Activated CD4-positive, alpha-beta T cell treated with anti-CD3 and anti-CD28 coated beads, Interleukin-2, Interleukin-6, amounts not matched to agents 100 ng/mL and 50 ng/mL, durations not matched to agents 16 hours and 8 hours (primary cell): ENCODE results near the gene SLC34A3.
"Not testable (repeated sequence)": the region's sequence is repeated elsewhere in the genome, so short reads cannot be mapped to it uniquely, and the experiment has no call there.

Experiments used
- DNase-seq: peaks from one replicate; pipeline ENCODE4 v3.0.0-alpha.2; 2020

The SLC34A3 gene

GRCh38 chr9:137243626-137244485 lies 13.2 kb downstream of the SLC34A3 start:
- peak; percentile 42 for DNase-seq

DNA sequence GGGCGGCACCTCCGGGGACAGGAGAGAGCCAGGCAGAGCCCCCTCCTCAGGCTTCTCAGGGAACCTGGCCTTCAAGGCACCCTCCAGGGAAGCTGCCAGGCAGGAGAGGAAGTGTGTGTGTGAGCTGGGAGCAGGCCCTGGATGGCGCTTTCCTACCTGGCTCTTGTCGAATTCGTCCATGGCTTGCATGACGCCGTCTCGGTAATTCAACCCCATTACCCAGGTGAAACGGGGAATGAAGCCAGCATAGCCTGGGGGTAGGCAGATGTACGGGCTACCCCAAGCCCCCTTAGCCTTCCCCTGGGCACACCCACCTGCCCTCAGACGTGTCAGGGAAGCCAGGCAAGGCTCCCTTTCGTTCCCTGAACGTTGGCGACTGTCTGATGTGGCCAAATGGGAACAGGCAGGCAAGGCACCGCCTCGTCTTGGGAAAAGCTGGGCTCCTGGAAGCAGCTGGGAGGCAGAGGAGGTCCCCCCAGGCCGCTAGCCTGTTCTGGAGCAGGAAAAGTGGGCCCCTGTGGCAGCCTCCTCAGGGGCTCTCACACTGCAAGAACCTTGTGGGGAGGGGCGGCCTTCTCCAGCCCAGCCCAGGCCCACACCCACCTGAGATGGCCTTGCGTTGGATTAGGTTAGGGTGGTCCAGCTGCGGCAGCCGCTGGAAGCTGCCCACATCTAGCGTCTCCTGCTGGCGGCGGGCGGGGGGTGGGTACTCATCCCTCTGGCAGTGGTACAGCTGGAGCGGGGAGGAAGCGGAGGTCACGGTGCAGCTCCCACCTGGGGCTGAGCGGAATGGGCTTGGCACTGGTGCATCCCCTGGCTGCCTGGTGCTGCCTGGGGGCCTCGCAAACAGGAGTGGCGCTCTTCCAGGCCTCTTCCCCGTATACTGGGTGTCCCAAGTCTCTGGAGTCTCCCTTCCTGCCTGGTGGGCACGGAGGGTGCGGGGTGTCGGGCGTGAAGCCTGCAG lies 14.1 kb downstream of the SLC34A3 start:
- no peak for DNase-seq

GRCh38 chr9:137245450-137246421 lies 15.0 kb downstream of the SLC34A3 start:
- no peak for DNase-seq

- DNase-seq, result no peak
Measured at GRCh38 chr9:137247135-137247915, 16.6 kb downstream of the SLC34A3 start.

DNA sequence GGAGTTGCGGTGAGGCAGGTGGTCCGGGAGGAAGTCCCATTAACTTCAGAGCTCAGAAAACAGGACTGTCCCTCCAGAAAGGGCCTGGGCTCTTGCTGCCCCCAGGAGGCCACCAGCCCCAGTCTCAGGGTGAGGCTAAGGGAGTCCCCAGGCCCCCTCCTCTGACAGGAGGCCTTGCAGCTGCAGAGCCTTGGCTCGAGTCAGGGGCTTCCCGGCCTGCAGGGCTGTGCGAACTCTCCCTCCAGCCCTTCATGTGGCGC lies 17.1 kb downstream of the SLC34A3 start:
- DNase-seq, result no peak

DNA sequence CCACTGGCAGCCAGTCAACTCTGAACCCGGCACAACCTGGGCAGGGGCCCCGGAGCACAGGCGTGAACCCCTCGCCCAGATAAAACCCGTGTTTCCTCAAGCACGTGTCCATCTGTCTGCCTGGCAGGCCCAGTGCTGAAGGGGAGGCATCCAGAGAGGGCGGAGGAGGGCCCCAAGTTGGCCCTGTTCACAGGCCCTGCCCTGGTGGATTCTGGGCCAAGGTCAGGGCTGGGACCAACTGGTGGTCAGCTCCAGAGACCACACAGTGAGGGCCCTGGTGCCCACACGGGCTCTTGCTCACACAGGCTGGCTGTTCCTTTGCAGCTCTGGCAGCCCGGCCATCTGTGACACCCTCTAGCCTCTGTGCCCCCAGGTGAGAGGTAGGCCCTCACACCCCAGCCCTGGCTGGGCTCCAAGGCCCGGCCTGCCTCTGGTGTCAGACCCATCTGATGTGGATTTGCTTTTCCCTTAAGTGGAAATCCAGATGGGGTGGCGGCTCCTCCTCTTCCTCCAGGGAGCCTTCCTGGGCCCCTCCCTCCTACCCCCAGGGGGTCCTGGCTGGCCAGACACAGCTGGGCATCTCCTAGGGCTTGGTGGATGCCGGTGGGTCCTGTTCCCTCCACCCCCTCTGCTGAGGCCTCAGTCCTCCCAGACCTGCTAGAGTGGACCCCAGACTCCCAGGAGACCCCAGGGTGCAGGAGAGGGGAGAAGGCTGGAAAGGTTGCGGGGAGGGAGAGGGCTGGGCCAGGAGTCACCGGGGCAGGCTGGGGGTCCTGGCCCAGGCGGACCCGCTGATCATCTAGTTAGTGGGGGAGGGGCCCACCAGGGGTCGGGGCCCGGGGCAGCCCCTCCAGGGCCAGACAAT lies 19.9 kb downstream of the SLC34A3 start:
- DNase-seq, result no peak

DNA sequence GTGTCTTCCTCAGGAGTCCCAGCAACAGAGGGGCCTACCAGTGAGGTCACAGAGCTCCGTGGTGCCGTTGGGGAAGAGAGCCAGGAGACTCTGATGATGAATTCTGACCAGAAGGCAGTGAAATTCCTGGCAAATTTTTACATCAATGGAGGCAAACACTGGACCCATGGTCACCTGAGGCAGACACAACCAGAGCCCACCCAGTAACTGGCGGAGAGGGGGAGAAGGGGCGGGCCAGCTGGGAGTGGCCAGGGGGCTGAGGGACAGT lies 20.4 kb downstream of the SLC34A3 start, which contains the start of gene STPG3:
STPG3 (plus strand) TSS at position 93 of the 268 bp plus-strand sequence; CDS start at position 94, 1 bp downstream.
- no peak for DNase-seq

DNA sequence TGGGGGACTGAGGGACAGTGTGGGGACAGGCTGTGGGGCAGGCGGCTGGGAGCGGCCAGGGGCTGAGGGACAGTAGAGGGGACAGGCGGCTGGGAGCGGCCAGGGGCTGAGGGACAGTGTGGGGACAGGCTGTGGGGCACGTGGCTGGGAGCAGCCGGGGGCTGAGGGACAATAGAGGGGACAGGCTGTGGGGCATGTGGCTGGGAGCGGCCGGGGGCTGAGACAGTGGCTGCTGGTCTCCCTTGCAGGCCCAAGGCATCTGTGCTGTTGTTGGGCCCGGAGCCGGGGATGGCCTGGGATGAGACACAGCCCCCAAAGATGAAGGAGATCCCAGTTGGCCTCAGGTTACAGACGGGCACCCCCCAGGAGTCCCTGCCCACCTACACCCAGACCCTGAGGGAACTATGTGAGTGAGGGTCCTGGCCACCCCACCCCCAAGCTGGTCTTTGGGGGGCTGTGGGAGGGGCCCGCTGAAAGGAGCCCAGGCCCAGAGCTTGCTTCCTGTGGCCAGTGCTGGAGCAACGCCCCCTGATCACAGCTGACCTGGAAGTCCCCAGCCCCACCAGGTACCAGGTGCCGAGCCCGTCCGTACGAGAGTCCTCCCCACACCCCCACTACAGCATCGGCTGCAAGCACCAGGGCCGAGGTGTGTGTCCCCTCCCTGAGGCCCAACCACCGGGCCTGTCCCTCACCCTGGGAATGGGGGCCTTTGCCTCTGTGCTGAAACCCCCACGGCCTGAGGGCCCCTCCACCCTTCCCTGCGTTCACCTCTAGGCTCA lies 21.0 kb downstream of the SLC34A3 start:
- no peak for DNase-seq

DNA sequence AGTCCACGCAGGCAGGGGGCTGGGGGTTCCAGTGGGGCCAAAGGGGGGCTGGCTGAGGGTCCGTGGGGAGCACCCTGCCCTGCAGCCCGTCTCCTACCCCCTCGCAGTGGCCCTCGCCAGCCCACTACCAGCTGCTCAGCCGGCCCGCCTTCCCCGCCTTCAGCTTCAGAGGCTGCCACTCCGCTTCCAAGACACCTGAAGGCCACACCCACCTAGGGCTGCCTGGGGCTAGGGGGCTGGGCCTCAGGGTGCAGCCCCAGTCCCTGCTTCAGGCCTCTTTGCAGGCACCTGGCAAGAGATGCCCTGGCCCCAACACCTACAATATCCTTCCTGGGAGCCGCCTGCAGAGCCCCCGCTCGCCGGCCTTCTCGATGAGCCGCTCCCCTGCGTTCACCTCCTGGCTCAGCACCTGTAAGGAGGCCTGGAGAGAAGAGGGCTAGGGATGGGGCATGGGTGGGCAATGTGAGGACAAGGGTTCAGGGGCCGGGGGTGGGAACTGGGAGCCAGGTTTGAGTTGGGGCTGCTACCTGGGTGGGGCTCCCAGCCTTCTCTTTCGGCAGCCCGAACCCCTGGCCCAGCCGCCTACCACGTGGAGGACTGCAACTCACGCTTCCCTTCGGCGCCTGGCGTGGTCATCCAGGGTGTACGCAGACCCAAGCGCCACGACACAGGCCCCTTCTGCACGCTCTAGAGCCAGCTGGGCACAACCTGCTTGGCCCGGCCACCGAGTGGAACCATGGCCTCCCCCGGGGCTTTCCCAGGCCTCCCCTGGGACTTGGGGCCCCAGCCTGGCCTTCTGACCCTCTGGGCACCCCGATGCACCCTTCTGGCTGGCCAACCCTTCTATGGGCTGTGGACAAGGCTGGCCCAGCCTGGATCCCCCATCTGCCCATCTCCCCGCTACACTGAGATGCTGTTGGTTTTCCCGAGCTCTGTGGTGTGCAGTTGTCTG lies 22.1 kb downstream of the SLC34A3 start:
- DNase-seq, result no peak

GRCh38 chr9:137253717-137254623 lies 23.3 kb downstream of the SLC34A3 start:
- DNase-seq, result no peak

- DNase-seq, result peak; percentile 97
Measured at GRCh38 chr9:137254624-137255447, 24.1 kb downstream of the SLC34A3 start, which contains the start of gene NELFB. Gene NELFB, plus strand, starts transcription at chr9:137255327.

DNA sequence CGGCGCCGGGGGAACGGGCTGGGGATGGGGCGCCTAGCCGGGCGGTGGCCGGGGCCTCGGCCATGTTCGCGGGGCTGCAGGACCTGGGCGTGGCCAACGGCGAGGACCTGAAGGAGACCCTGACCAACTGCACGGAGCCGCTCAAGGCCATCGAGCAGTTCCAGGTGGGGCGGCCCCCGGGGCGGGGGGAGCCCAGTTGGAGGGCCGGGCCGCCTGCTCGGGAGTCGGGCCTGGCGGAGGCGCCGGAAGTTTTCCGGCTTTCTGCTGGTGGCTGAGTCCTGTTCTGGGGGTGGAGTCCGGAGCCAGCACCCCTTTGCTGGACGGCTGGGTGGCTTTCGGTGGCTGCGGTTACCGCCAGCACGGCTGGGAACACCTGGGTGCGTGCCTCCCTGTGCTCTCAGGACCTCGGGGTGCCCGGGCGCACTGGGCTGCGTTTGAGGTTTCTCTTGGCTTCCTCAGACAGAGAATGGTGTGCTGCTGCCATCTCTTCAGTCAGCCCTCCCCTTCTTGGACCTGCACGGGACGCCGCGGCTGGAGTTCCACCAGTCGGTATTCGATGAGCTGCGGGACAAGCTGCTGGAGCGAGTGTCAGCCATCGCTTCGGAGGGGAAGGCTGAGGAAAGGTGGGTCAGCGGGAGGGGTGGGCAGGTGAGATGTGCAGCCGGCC lies 24.9 kb downstream of the SLC34A3 start:
- peak; percentile 47 for DNase-seq

DNA sequence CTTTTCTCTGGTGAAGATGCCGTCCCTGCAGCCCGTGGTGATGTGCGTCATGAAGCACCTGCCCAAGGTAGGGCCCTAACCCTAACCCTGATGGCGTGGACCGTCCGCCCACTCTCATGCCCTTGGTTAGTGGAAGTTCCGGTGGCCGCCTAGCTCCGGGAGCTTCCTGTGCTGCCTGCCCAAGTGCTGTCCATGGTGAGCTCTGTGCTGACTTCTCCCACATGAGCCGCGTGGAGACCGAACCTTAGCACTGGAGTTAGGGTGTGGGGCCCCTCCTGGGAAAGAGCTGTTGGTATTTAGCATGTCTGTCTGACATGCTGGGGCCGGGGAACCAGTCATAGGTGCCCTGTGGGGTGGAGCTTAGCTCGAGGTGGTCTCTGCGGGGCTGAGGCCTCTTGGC lies 25.7 kb downstream of the SLC34A3 start:
- no peak for DNase-seq

DNA sequence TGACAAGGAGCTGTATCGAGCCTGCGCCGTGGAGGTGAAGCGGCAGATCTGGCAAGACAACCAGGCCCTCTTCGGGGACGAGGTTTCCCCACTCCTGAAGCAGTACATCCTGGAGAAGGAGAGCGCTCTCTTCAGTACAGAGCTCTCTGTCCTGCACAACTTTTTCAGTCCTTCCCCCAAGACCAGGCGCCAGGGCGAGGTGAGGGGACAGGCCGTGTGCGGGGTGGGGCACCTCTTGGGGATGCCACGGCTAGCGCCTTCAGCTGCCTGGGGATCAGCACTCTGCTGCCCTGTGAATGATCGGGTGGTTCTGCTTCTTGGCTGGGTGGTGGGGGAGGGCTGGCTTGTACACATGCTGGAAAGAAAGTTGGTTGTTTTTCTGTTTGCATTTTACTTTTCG lies 26.2 kb downstream of the SLC34A3 start:
- no peak for DNase-seq

DNA sequence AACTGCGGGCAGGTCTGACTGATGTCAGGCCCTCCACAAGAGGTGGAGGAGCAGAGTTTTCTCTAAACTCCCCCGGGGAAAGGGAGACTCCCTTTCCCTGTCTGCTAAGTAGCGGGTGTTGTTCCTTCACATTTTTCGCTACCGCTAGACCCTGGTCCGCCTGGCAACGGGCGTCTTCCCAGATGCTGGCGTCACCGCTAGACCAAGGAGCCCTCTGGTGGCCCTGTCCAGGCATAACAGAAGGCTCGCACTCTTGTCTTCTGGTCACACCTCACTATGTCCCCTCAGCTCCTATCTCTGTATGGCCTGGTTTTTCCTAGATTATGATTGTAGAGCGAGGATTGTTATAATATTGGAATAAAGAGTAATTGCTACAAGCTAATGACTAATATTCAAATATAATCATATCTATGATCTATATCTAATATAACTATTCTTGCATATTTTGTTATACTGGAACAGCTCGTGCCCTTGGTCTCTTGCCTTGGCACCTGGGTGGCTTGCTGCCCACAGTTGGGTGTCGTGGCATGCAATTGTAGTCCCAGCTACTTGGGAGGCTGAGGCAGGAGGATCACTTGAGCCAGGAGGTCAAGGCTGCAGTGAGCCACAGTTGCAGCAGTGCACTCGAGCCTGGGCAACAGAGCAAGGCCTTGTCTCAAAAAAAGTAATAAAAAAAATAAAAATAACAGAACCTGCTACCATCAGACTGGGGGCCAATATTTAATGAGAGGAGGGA lies 31.6 kb downstream of the SLC34A3 start:
- DNase-seq, result not testable (repeated sequence)

DNA sequence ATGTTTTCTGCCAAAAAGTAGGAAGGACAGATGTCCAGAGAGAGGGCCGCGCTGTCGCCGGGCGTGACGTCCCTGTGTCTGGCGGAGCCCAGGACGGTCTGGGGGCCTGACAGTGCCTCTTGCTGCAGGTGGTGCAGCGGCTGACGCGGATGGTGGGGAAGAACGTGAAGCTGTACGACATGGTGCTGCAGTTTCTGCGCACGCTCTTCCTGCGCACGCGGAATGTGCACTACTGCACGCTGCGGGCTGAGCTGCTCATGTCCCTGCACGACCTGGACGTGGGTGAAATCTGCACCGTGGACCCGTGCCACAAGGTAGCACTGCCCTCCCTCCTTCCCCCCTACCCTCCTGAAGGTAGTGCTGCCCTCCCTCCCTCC lies 32.2 kb downstream of the SLC34A3 start:
- DNase-seq, result no peak
